Activated gamma-delta T cell treated with Interleukin-2 at 50 U/mL for 16 hours (primary cell): ENCODE data around the gene VAPA.

ENCODE experiments used
- DNase-seq: peaks from one replicate; pipeline ENCODE4 v3.0.0-alpha.2; 2020

Gene VAPA

GRCh38 chr18:10008006-10008647 lies 94.3 kb downstream of the VAPA start:
- DNase-seq: no peak
